HepG2 (cell line): ENCODE results near the gene IRS1. TPM values are rescaled to one million over a fixed set of nuclear protein-coding genes. Genes with fewer than 3 reads are reported as not detected.

Experiments used
- ATAC-seq: fragments of 200-7000 bp; cut with Tn5 transposase; 3 replicates; pipeline ENCODE4 v1.9.1; 2020; ENCODE audit warnings: mild to moderate bottlenecking, moderate library complexity
- BruUV-seq: library from RNA; stranded (reverse); fragments of 400-500 nt; replicated peaks from 2 replicates; lab custom pipeline; 2021; lab: Mats Ljungman, UMichigan
- CTCF ChIA-PET: fragments of 300-600 bp; formaldehyde crosslinking; extraction: SDS; loops from one replicate; lab custom pipeline; 2021; ENCODE audit warnings: low total read pairs, inconsistent platforms, low intra/inter-chr PET ratio; lab: Yijun Ruan, JAX
- POLR2A ChIA-PET: fragments of 350-600 bp; sonication (Branson Sonifier 250); formaldehyde crosslinking; loops from one replicate; lab custom pipeline; 2020; ENCODE audit warnings: antibody characterized with exemption, inconsistent platforms; lab: Yijun Ruan, JAX
- DNase-seq: peaks from one replicate; pipeline ENCODE4 v3.0.0-alpha.2; 2015; ENCODE audit warnings: low spot score
- FAIRE-seq: peaks from 3 replicates; lab custom pipeline; 2011; peaks lifted over from hg19 to GRCh38; lab: Jason Lieb, UNC
- H2AFZ ChIP-seq: one replicate; pipeline ENCODE4 v1.6.1; 2011; ENCODE audit warnings: low read length, inconsistent platforms
- H3K27ac ChIP-seq: fragments of 300-600 bp; 3 replicates; pipeline ENCODE4 v1.8.0; 2011; ENCODE audit warnings: mixed run types, mild to moderate bottlenecking, mixed read lengths, low read length, inconsistent platforms; ENCODE audit not compliant: insufficient read depth; ENCODE audit errors: extremely low read length
- H3K27me3 ChIP-seq, 2 experiments: fragments of 200-600 bp in 1 of 2; 2 replicates in 1 of 2; 3 replicates in 1 of 2; pipeline versions ENCODE4 v1.6.0 to v1.8.0; 2011; ENCODE audit warnings: low read length in 2 of 2, mild to moderate bottlenecking in 2 of 2, moderate library complexity in 2 of 2, inconsistent platforms in 1 of 2; ENCODE audit not compliant: insufficient read depth in 2 of 2, control insufficient read depth in 1 of 2
- H3K36me3 ChIP-seq, 2 experiments: fragments of 200-600 bp in 1 of 2; replicated peaks in 1 of 2; 2 replicates in 1 of 2; 3 replicates in 1 of 2; pipeline versions ENCODE4 v1.5.1 to v1.8.0; 2011; ENCODE audit warnings: low read length in 2 of 2, inconsistent platforms in 1 of 2; ENCODE audit not compliant: insufficient read depth in 2 of 2, control insufficient read depth in 1 of 2
- H3K4me1 ChIP-seq: 2 replicates; pipeline ENCODE4 v1.5.1; 2012; ENCODE audit warnings: low read length, inconsistent platforms; ENCODE audit not compliant: insufficient read depth
- H3K4me2 ChIP-seq: 2 replicates; pipeline ENCODE4 v1.6.0; 2011; ENCODE audit warnings: low read depth, low read length, inconsistent platforms
- H3K4me3 ChIP-seq, 3 experiments: fragments of 200-600 bp in 1 of 3; sonication (generic), shearing (Covaris generic) in 1 of 3; replicated peaks in 1 of 3; 2 replicates each; pipeline ENCODE4 v1.5.1; 2011 to 2016; ENCODE audit warnings: low read length in 3 of 3, inconsistent platforms in 2 of 3, low read depth in 2 of 3, mild to moderate bottlenecking in 2 of 3, control low read depth in 1 of 3, mixed read lengths in 1 of 3; ENCODE audit not compliant: insufficient read depth in 1 of 3
- H3K79me2 ChIP-seq: one replicate; pipeline ENCODE4 v1.6.1; 2011; ENCODE audit warnings: low read length, inconsistent platforms; ENCODE audit not compliant: insufficient read depth
- H3K9ac ChIP-seq: 2 replicates; pipeline ENCODE4 v1.6.0; 2011; ENCODE audit warnings: mild to moderate bottlenecking, low read depth, low read length, inconsistent platforms; ENCODE audit not compliant: insufficient read depth
- H3K9me3 ChIP-seq: 2 replicates; pipeline ENCODE4 v1.5.1; 2012; ENCODE audit warnings: mild to moderate bottlenecking, low read length
- H4K20me1 ChIP-seq: 2 replicates; pipeline ENCODE4 v1.6.0; 2011; ENCODE audit warnings: inconsistent platforms, mild to moderate bottlenecking, low read length, moderate library complexity; ENCODE audit not compliant: insufficient read depth
- ONECUT2 ChIP-seq: sonication (generic); formaldehyde crosslinking; IDR thresholded peaks from 2 replicates; pipeline ENCODE4 v1.4.0; 2020; ENCODE audit warnings: missing genetic modification reagents
- RFX3 ChIP-seq: IDR thresholded peaks from 2 replicates; pipeline ENCODE4 v1.6.1; 2016; ENCODE audit warnings: missing biosample characterization, missing genetic modification reagents
- ZBTB38 ChIP-seq: sonication (generic); formaldehyde crosslinking; IDR thresholded peaks from 2 replicates; pipeline ENCODE4 v1.5.1; 2020; ENCODE audit warnings: mild to moderate bottlenecking, missing genetic modification reagents
- ZNF331 ChIP-seq: sonication (generic); formaldehyde crosslinking; IDR thresholded peaks from 2 replicates; pipeline ENCODE4 v1.4.0; 2020; ENCODE audit warnings: missing genetic modification reagents
- ZNF598 ChIP-seq: sonication (generic); formaldehyde crosslinking; IDR thresholded peaks from 2 replicates; pipeline ENCODE4 v1.5.1; 2020; ENCODE audit warnings: mild to moderate bottlenecking, missing genetic modification reagents, borderline replicate concordance
- WGBS: methylation state at CpG from one replicate; pipeline ENCODE4 v1.1.6; 2017; ENCODE audit warnings: low lambda C conversion rate; 5-methylcytosine and 5-hydroxymethylcytosine counted together
- in situ Hi-C: cut with HindIII; loops from 2 replicates; pipeline ENCODE4 v1.10.0; 2017; ENCODE audit warnings: low pct_unique_long_range_greater_than_20kb; ENCODE audit not compliant: extremely low pct_ligation_motif_present
- intact Hi-C: fragments of 100-400 bp; cut with micrococcal nuclease; formaldehyde crosslinking; loops from one replicate; pipeline ENCODE4 v1.10.0; 2022; ENCODE audit not compliant: unreplicated experiment
- polyA plus RNA-seq, 8 experiments: library from polyadenylated mRNA; depleted of rRNA in 3 of 8; stranded (reverse) in 7 of 8; unstranded in 1 of 8; fragments of >200 nt; fragmentation: Illumina TruSeq in 4 of 8; extraction: Trizol in 4 of 8; gene quantifications; 2 replicates each; pipeline versions ENCODE4 v1.2.1 to v1.2.3, GENCODE V29; 2011 to 2016; ENCODE audit warnings: low read depth in 4 of 8, missing spikeins in 1 of 8, mixed read lengths in 1 of 8; ENCODE audit not compliant: insufficient read depth in 1 of 8
- total RNA-seq, 5 experiments: library from RNA; depleted of rRNA; stranded (reverse); fragments of >200 nt; fragmentation: Illumina TruSeq; extraction: Trizol; gene quantifications; 2 replicates each; pipeline ENCODE4 v1.2.3, GENCODE V29; 2016; ENCODE audit warnings: low read depth in 1 of 5
- TF ChIP-seq, protein P1 (sequence below): IDR thresholded peaks from 2 replicates; pipeline ENCODE4 v1.6.1; 2012; ENCODE audit warnings: low read depth, low read length, improper control_type of control experiment
- TF ChIP-seq, protein P2 (sequence below): sonication (generic); formaldehyde crosslinking; IDR thresholded peaks from 2 replicates; pipeline ENCODE4 v1.8.0; 2022; ENCODE audit warnings: mild to moderate bottlenecking, missing genetic modification reagents, moderate library complexity
- TF ChIP-seq, protein P3 (sequence below): sonication (generic); formaldehyde crosslinking; conservative IDR thresholded peaks from 2 replicates; pipeline ENCODE4 v1.4.0; 2020; ENCODE audit warnings: missing genetic modification reagents

IRS1 gene
- total and polyA plus RNA-seq, 2 of the 13 experiments (the other 11 are each of a cell fraction or from before 2014, with no cell fraction given) = 8.7 to 9.0 TPM

DNA sequence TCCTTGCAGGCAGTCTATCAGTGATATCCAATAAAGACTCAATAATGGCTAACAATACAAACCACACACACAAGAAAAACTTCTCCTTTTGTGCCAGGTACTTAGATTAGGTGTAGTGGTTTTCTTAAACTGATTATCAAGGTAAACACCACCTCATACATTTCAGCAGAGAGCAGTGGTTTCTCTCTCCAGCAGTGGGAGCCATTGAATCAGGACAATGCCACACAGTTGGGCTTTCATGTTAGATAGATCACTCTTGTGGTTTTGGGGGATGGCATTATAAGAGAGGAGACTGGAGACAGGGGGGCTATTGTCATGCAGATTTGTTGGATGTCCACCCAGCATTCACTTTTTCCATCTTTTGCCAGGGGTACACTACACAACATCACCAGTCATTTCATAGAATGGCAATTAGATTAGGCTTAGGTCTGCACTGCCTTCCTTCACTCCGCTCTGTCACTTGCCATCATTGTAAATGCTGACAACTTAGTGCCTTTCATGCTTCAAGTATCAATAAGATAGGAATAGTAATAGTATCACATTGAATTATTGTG lies 13.6 kb upstream of the IRS1 start (continued):
- TF ChIP-seq, protein P1, sequence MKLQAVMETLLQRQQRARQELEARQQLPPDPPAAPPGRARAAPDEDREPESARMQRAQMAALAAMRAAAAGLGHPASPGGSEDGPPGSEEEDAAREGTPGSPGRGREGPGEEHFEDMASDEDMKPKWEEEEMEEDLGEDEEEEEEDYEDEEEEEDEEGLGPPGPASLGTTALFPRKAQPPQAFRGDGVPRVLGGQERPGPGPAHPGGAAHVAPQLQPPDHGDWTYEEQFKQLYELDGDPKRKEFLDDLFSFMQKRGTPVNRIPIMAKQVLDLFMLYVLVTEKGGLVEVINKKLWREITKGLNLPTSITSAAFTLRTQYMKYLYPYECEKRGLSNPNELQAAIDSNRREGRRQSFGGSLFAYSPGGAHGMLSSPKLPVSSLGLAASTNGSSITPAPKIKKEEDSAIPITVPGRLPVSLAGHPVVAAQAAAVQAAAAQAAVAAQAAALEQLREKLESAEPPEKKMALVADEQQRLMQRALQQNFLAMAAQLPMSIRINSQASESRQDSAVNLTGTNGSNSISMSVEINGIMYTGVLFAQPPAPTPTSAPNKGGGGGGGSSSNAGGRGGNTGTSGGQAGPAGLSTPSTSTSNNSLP = no peak

DNA sequence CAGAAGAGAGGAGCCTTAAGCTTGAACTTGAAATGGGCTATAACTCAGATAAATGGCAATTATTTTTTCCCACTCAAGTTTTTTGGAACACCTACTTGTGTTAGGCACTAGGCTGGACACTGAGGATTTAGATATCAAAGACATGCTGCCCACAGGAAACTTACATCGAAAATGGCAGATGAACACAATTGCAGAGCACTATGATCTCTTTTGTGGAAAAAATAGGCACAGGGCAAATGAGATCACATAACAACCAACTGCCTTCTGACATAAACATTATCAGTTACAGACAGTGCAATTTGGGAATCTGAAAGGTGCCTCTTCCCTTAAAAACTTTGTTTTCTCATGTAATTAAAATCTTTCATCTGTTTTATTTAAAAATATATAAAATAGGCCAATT lies 3.8 kb upstream of the IRS1 start:
- intact Hi-C loops = loop anchor here (5.0 to 10.0 kb wide), 4 partner anchors 221 to 416 kb away; no protein-coding TSS in a partner anchor
- in situ Hi-C loops = loop anchor here (5.0 to 10.0 kb wide), 4 partner anchors 301 to 1136 kb away; no protein-coding TSS in a partner anchor
- Histone ChIP-seq H3K4me1 (peaks cover 49% of the 10 kb centered on the region), H3K9me3 (no peaks in the 10 kb centered on the region), H3K27ac (no peak overlapping the region), H3K27me3 (0 out of 5 replicates have a peak, but pooled peaks cover 0 to 2% of the 10 kb centered on the region in 2 experiments), H3K36me3 (no peaks in the 10 kb centered on the region; a peak in 1 of 5 replicates), H4K20me1 (no peaks in the 10 kb centered on the region), H2AFZ (no peak overlapping the region), H3K4me2 (no peak overlapping the region), H3K4me3 (no peak overlapping the region), H3K9ac (no peak overlapping the region), H3K79me2 (peaks cover under 1% of the 10 kb centered on the region)
- TF ChIP-seq, protein P2, sequence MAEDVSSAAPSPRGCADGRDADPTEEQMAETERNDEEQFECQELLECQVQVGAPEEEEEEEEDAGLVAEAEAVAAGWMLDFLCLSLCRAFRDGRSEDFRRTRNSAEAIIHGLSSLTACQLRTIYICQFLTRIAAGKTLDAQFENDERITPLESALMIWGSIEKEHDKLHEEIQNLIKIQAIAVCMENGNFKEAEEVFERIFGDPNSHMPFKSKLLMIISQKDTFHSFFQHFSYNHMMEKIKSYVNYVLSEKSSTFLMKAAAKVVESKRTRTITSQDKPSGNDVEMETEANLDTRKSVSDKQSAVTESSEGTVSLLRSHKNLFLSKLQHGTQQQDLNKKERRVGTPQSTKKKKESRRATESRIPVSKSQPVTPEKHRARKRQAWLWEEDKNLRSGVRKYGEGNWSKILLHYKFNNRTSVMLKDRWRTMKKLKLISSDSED (CRISPR knock-in tag) = no peak
- TF ChIP-seq ZNF331 (CRISPR knock-in tag) (peak; percentile 85; the same call in 1 of the 2 replicates), RFX3 (CRISPR knock-in tag) (no peak), ZNF598 (CRISPR knock-in tag) (no peak), ZBTB38 (CRISPR knock-in tag) (no peak), ONECUT2 (CRISPR knock-in tag) (no peak)
- TF ChIP-seq, protein P3, sequence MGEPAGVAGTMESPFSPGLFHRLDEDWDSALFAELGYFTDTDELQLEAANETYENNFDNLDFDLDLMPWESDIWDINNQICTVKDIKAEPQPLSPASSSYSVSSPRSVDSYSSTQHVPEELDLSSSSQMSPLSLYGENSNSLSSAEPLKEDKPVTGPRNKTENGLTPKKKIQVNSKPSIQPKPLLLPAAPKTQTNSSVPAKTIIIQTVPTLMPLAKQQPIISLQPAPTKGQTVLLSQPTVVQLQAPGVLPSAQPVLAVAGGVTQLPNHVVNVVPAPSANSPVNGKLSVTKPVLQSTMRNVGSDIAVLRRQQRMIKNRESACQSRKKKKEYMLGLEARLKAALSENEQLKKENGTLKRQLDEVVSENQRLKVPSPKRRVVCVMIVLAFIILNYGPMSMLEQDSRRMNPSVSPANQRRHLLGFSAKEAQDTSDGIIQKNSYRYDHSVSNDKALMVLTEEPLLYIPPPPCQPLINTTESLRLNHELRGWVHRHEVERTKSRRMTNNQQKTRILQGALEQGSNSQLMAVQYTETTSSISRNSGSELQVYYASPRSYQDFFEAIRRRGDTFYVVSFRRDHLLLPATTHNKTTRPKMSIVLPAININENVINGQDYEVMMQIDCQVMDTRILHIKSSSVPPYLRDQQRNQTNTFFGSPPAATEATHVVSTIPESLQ = no peak
- BruUV-seq = no TSS peak
- ATAC-seq (no peak), FAIRE-seq (no peak), DNase-seq (no peak)
- WGBS = 5% methylated on average over 1 of the region's 1 CpG
- POLR2A ChIA-PET = interaction anchor here (0.9 to 1.2 kb wide), 2 partner anchors 34 to 1138 kb away, joined by 3 to 4 read pairs; no protein-coding TSS in a partner anchor
- CTCF ChIA-PET = interaction anchor here (0.8 to 2.7 kb wide), 4 partner anchors 182 to 1133 kb away, joined by 3 to 9 read pairs (median 8); no protein-coding TSS in a partner anchor
